HG03060 (cell line): Measurements from ENCODE around the gene TPM1.

Source experiments
- ATAC-seq: cut with Tn5 transposase; IDR thresholded peaks from one replicate; pipeline ENCODE4 v1.9.1; 2021; ENCODE audit warnings: low read depth, moderate number of reproducible peaks; ENCODE audit not compliant: unreplicated experiment

The TPM1 gene

GRCh38 chr15:63040509-63040908, 2.0 kb upstream of the TPM1 start:
- no peak for ATAC-seq

GRCh38 chr15:63040954-63041353, 1.6 kb upstream of the TPM1 start:
- no peak for ATAC-seq

- ATAC-seq: no peak
These were observed 1.1 kb upstream of the TPM1 start for GRCh38 chr15:63041402-63041973.

- no peak for ATAC-seq
These were observed 359 bp downstream of the TPM1 start for GRCh38 chr15:63042877-63043334.

- no peak for ATAC-seq
These were observed 959 bp downstream of the TPM1 start for GRCh38 chr15:63043335-63044076.

GRCh38 chr15:63044077-63044644, 1.6 kb downstream of the TPM1 start:
- ATAC-seq: no peak

- ATAC-seq: no peak
These were observed 2.3 kb downstream of the TPM1 start for GRCh38 chr15:63044645-63045464.

GRCh38 chr15:63045465-63045840, 2.9 kb downstream of the TPM1 start:
- no peak for ATAC-seq

GRCh38 chr15:63045879-63046278, 3.3 kb downstream of the TPM1 start:
- no peak for ATAC-seq

GRCh38 chr15:63046917-63047760, 4.6 kb downstream of the TPM1 start:
- ATAC-seq: no peak

GRCh38 chr15:63047792-63048114, 5.2 kb downstream of the TPM1 start:
- no peak for ATAC-seq

GRCh38 chr15:63048115-63048775, 5.7 kb downstream of the TPM1 start:
- ATAC-seq: peak; percentile 52

- ATAC-seq: no peak
These were observed 6.5 kb downstream of the TPM1 start for GRCh38 chr15:63048776-63049665.

GRCh38 chr15:63049783-63050371, 7.3 kb downstream of the TPM1 start:
- ATAC-seq: no peak

GRCh38 chr15:63050731-63051155, 8.2 kb downstream of the TPM1 start:
- ATAC-seq: no peak

- no peak for ATAC-seq
These were observed 8.9 kb downstream of the TPM1 start for GRCh38 chr15:63051156-63052066.

GRCh38 chr15:63052077-63052841, 9.7 kb downstream of the TPM1 start:
- ATAC-seq: no peak
